K562 (cell line): ENCODE measurements around the gene ZSCAN12. TPM values are rescaled to one million over a fixed set of nuclear protein-coding genes. Genes with fewer than 3 reads are reported as not detected.

Source experiments
- ASH1L ChIP-seq: fragments of 450-650 bp; IDR thresholded peaks from 2 replicates; pipeline ENCODE4 v1.6.1; 2018; ENCODE audit warnings: borderline replicate concordance, mild to moderate bottlenecking, low read depth; ENCODE audit not compliant: partially characterized antibody
- DPF2 ChIP-seq: fragments of 450-650 bp; IDR thresholded peaks from 2 replicates; pipeline ENCODE4 v1.6.1; 2016
- EP400 ChIP-seq: fragments of 450-650 bp; IDR thresholded peaks from 2 replicates; pipeline ENCODE4 v1.6.1; 2017; ENCODE audit warnings: antibody characterized with exemption, mild to moderate bottlenecking, moderate library complexity
- GATA2 ChIP-seq: sonication (generic); formaldehyde crosslinking; IDR thresholded peaks from 2 replicates; pipeline ENCODE4 v1.4.0; 2020; ENCODE audit warnings: mild to moderate bottlenecking, missing genetic modification reagents
- KDM5B ChIP-seq: fragments of 200-600 bp; sonication (generic); IDR thresholded peaks from 2 replicates; pipeline ENCODE4 v1.6.1; 2012; ENCODE audit warnings: low read depth, mild to moderate bottlenecking, moderate library complexity, low read length, control low read depth, inconsistent platforms; ENCODE audit not compliant: insufficient replicate concordance
- MECOM ChIP-seq: fragments of 250-450 bp; sonication (Bioruptor Pico); IDR thresholded peaks from 2 replicates; pipeline ENCODE4 v1.8.0; 2022; ENCODE audit warnings: inconsistent platforms
- MEIS2 ChIP-seq: fragments of 450-650 bp; IDR thresholded peaks from 2 replicates; pipeline ENCODE4 v1.6.1; 2014; ENCODE audit warnings: mild to moderate bottlenecking; ENCODE audit not compliant: partially characterized antibody
- NCOA1 ChIP-seq: fragments of 450-650 bp; IDR thresholded peaks from 2 replicates; pipeline ENCODE4 v1.6.1; 2016; ENCODE audit warnings: low read depth
- NEUROD1 ChIP-seq: fragments of 150-350 bp; IDR thresholded peaks from 2 replicates; pipeline ENCODE4 v1.6.1; 2014; ENCODE audit warnings: borderline replicate concordance, low read length, low read depth; ENCODE audit not compliant: partially characterized antibody
- NFE2L1 ChIP-seq: fragments of 450-650 bp; IDR thresholded peaks from 2 replicates; pipeline ENCODE4 v1.6.1; 2016; ENCODE audit warnings: missing genetic modification characterization, low read depth, mild to moderate bottlenecking, missing compliant biosample characterization, moderate library complexity, borderline replicate concordance
- RB1 ChIP-seq: fragments of 450-650 bp; IDR thresholded peaks from 2 replicates; pipeline ENCODE4 v1.6.1; 2017; ENCODE audit warnings: low read depth, mild to moderate bottlenecking
- SRF ChIP-seq, 2 experiments: fragments of 250-450, 450-650 bp in 1 of 2; sonication (Bioruptor Pico) in 1 of 2; sonication (generic) in 1 of 2; formaldehyde crosslinking; IDR thresholded peaks; 2 replicates each; pipeline versions ENCODE4 v1.5.0 to v1.5.1; 2020 to 2022; ENCODE audit warnings: mild to moderate bottlenecking in 1 of 2, missing genetic modification reagents in 1 of 2
- TEAD2 ChIP-seq: fragments of 450-650 bp; IDR thresholded peaks from 2 replicates; pipeline ENCODE4 v1.6.1; 2016; ENCODE audit warnings: missing genetic modification characterization, control low read depth, missing compliant biosample characterization
- ZNF41 ChIP-seq: fragments of 250-450 bp; sonication (Bioruptor Pico); conservative IDR thresholded peaks from 2 replicates; pipeline ENCODE4 v1.4.0; 2020; ENCODE audit warnings: mild to moderate bottlenecking
- ZNF586 ChIP-seq: fragments of 450-650 bp; formaldehyde crosslinking; conservative IDR thresholded peaks from 2 replicates; pipeline ENCODE4 v1.4.0; 2020; ENCODE audit warnings: mild to moderate bottlenecking, moderate library complexity
- polyA plus RNA-seq, 8 experiments: library from polyadenylated mRNA; depleted of rRNA in 4 of 8; stranded (reverse) in 5 of 8; unstranded in 3 of 8; fragments of >200 nt; fragmentation: Nextera tagmentation in 2 of 8; fragmentation: Illumina TruSeq in 1 of 8; extraction: Ambion mirVana in 2 of 8; extraction: Trizol in 1 of 8; gene quantifications; 2 replicates each; pipeline versions ENCODE4 v1.2.1 to v1.2.3, GENCODE V29; 2011 to 2014; ENCODE audit warnings: inconsistent platforms in 1 of 8, missing spikeins in 1 of 8
- total RNA-seq, 7 experiments: library from RNA; depleted of rRNA in 6 of 7; stranded (reverse); fragments of >200 nt in 6 of 7; fragmentation: Illumina TruSeq in 2 of 7; extraction: Trizol in 2 of 7; gene quantifications; 2 replicates each; pipeline versions ENCODE4 v1.2.1 to v1.2.3, GENCODE V29; 2011 to 2021; ENCODE audit warnings: low replicate concordance in 1 of 7
- TF ChIP-seq, protein P1 (sequence below): sonication (generic); formaldehyde crosslinking; IDR thresholded peaks from 2 replicates; pipeline ENCODE4 v1.8.1; 2023; ENCODE audit warnings: mild to moderate bottlenecking, missing genetic modification reagents
- TF ChIP-seq, protein P2 (sequence below): fragments of 450-650 bp; IDR thresholded peaks from one replicate; pipeline ENCODE4 v1.6.1; 2018; ENCODE audit warnings: mild to moderate bottlenecking, moderate library complexity; ENCODE audit not compliant: partially characterized antibody
- TF ChIP-seq, protein P3 (sequence below): fragments of 250-450 bp; sonication (Bioruptor Pico); IDR thresholded peaks from 2 replicates; pipeline ENCODE4 v1.8.0; 2021; ENCODE audit warnings: borderline replicate concordance, mild to moderate bottlenecking, moderate library complexity; ENCODE audit not compliant: poor library complexity, severe bottlenecking
- TF ChIP-seq, protein P4 (sequence below): fragments of 450-650 bp; IDR thresholded peaks from 2 replicates; pipeline ENCODE4 v1.6.1; 2016

The ZSCAN12 gene
- total and polyA plus RNA-seq, 9 of the 15 experiments (the other 6 are each of a cell fraction or from before 2014, with no cell fraction given) = 2.5 to 19.6 (median 12.5) TPM

DNA sequence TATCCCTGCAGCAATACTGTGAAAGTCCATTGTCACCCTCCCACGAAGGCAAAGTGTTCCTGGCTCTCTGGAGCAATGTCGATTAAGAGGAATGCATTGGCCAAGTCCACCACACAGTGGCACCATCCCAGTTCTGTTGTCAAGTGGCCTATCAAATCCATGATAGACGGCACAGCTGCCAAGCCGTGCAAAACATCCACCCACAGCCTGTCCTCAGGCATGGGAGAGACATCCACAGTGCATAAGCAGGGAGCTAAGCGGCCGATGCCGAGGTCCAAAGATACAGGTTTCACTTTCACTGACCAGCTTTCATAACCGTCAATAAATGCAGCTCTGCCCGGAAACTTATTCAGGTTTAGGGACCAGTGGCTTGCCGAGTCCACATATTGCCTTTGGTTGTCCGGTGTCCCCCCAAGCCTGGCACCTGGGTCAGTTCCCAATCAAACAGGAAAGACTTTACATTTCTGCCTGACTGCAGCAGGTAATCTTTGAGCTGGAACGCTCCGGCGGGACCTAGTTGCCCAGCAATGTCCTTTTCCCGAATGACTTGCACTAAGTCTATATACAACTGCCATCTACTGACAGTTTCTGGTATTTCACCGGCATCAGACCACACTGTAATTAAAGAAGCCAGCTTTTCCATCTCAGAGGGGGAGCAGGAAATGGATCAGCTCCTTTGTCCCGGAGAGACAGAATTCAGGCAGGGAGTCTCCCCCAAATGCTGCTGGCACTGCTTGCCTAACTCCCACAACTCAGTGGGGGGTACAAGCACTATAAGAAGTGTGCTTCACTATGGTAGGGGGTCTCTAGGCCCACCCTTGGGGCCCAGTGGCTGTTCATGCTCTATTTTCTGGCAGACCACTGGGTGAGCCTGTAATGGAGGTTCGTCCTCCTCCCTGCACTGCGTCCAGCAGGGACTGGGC is 43.5 kb downstream of the ZSCAN12 start (continued):
- TF ChIP-seq ASH1L = no peak
- peak; percentile 43; the same call in 1 of the 2 replicates for TF ChIP-seq NFE2L1 (tag)
- TF ChIP-seq, protein P1, sequence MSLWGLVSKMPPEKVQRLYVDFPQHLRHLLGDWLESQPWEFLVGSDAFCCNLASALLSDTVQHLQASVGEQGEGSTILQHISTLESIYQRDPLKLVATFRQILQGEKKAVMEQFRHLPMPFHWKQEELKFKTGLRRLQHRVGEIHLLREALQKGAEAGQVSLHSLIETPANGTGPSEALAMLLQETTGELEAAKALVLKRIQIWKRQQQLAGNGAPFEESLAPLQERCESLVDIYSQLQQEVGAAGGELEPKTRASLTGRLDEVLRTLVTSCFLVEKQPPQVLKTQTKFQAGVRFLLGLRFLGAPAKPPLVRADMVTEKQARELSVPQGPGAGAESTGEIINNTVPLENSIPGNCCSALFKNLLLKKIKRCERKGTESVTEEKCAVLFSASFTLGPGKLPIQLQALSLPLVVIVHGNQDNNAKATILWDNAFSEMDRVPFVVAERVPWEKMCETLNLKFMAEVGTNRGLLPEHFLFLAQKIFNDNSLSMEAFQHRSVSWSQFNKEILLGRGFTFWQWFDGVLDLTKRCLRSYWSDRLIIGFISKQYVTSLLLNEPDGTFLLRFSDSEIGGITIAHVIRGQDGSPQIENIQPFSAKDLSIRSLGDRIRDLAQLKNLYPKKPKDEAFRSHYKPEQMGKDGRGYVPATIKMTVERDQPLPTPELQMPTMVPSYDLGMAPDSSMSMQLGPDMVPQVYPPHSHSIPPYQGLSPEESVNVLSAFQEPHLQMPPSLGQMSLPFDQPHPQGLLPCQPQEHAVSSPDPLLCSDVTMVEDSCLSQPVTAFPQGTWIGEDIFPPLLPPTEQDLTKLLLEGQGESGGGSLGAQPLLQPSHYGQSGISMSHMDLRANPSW (CRISPR knock-in tag) = 0 out of 2 replicates have a peak, but pooled peaks have one; percentile 37
- TF ChIP-seq SRF (CRISPR knock-in tag; IDR thresholded peaks at IDR 0.05) = 0 out of 4 replicates have a peak, but pooled peaks of 1 of the 2 experiments have one; percentile 10
- 0 out of 2 replicates have a peak, but pooled peaks have one; percentile 22 for TF ChIP-seq TEAD2 (tag)
- no peak for TF ChIP-seq GATA2 (CRISPR knock-in tag)
- peak; percentile 69 for TF ChIP-seq EP400
- TF ChIP-seq DPF2 = peak; percentile 38
- TF ChIP-seq ZNF41 (CRISPR knock-in tag) = peak; percentile 70; the same call in 1 of the 2 replicates
- TF ChIP-seq, protein P2, sequence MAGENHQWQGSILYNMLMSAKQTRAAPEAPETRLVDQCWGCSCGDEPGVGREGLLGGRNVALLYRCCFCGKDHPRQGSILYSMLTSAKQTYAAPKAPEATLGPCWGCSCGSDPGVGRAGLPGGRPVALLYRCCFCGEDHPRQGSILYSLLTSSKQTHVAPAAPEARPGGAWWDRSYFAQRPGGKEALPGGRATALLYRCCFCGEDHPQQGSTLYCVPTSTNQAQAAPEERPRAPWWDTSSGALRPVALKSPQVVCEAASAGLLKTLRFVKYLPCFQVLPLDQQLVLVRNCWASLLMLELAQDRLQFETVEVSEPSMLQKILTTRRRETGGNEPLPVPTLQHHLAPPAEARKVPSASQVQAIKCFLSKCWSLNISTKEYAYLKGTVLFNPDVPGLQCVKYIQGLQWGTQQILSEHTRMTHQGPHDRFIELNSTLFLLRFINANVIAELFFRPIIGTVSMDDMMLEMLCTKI = no peak
- TF ChIP-seq KDM5B = peak; percentile 31
- peak; percentile 9 for TF ChIP-seq NEUROD1
- TF ChIP-seq MEIS2 = peak; percentile 56
- peak; percentile 63; the same call in 1 of the 2 replicates for TF ChIP-seq RB1
- TF ChIP-seq, protein P3, sequence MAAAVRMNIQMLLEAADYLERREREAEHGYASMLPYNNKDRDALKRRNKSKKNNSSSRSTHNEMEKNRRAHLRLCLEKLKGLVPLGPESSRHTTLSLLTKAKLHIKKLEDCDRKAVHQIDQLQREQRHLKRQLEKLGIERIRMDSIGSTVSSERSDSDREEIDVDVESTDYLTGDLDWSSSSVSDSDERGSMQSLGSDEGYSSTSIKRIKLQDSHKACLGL = no peak
- no peak for TF ChIP-seq ZNF586 (CRISPR knock-in tag)
- TF ChIP-seq, protein P4, sequence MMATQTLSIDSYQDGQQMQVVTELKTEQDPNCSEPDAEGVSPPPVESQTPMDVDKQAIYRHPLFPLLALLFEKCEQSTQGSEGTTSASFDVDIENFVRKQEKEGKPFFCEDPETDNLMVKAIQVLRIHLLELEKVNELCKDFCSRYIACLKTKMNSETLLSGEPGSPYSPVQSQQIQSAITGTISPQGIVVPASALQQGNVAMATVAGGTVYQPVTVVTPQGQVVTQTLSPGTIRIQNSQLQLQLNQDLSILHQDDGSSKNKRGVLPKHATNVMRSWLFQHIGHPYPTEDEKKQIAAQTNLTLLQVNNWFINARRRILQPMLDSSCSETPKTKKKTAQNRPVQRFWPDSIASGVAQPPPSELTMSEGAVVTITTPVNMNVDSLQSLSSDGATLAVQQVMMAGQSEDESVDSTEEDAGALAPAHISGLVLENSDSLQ = peak; percentile 73
- TF ChIP-seq MECOM (CRISPR knock-in tag) = no peak
- TF ChIP-seq NCOA1 = peak; percentile 34; the same call in 1 of the 2 replicates
